Inferior parietal cortex (tissue), 1 donor: ENCODE data around the gene MAGI2.

Source experiments
- DNase-seq: peaks from one replicate; pipeline ENCODE4 v3.0.0-alpha.2; 2016; ENCODE audit errors: extremely low spot score

MAGI2 gene

GRCh38 chr7:78939669-78940068 lies 513.8 kb downstream of the MAGI2 start:
- DNase-seq = no peak

DNA sequence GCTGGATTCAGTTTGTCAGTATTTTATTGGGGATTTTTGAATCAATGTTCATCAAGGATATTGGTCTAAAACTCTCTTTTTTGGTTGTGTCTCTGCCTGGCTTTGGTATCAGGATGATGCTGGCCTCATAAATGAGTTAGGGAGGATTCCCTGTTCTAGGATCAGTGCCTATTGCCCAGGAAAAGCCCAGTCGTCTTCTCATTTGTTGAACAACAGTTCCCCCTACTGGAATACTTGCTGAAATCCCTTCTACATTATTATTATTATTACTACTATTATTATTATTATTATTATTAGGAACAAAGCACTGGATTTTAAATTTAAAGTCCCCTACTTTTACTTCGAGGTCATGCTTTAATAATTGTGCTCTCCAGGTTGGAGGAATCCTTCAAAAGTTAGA lies 528.9 kb downstream of the MAGI2 start:
- DNase-seq = no peak

GRCh38 chr7:78912781-78913180 lies 540.7 kb downstream of the MAGI2 start:
- no peak for DNase-seq

DNA sequence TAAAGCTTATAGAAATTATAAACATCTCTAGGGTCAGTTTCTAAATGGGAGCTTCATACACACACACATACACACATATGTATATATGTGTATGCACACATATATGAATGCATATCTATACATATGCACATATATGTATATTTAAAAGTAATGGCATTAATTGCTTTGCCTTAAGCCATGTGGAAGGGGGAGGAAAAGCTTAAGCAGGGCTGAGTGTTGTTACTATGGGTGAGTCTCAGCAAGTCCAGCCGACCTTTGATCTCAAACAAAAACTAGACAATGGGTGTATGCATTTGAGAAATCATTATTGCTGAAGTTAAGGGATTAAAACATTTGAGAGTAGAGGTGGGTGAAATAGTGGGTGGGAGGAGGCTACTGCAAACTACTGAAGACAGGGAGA lies 546.7 kb downstream of the MAGI2 start:
- DNase-seq = no peak

DNA sequence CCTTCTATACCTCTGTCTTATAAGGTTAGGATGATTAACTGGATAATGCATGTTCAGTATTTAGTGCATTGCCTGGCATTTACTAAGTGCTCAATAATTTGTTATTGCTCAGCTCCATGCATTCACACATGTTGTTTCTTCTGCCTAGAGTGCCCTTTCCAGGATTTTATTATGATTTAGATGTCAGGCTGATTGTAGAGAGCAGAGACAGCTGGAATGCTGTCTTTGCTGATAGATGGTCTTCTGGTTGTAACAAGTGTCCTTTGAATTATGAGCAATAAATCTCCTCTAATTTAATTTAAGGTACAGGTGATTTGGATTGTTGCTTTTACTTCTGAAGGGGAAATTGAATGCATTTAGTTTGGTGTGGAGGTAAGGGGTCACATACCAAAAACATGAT lies 548.0 kb downstream of the MAGI2 start:
- no peak for DNase-seq

GRCh38 chr7:78904983-78905382 lies 548.5 kb downstream of the MAGI2 start:
- DNase-seq = no peak

- no peak for DNase-seq
Observed at GRCh38 chr7:78901566-78901965, 551.9 kb downstream of the MAGI2 start.

DNA sequence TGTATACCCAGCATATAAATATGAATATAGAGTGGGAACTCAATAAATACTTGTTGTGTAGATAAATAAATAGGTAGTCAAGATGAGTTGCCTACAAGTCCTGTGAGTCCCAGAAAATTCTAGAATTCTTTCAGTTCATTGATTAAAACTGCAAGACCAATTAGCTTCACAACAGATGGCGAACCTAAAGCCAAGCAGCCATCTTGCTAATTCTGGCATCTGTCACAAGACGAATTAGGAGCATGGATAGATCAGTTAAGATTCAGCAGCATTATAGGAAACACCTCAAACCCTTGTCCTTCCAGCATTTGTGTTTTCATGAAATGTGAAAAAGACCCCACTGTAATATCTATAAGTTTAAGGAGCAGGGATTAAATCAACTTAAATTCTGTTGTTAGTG lies 552.7 kb downstream of the MAGI2 start:
- no peak for DNase-seq

DNA sequence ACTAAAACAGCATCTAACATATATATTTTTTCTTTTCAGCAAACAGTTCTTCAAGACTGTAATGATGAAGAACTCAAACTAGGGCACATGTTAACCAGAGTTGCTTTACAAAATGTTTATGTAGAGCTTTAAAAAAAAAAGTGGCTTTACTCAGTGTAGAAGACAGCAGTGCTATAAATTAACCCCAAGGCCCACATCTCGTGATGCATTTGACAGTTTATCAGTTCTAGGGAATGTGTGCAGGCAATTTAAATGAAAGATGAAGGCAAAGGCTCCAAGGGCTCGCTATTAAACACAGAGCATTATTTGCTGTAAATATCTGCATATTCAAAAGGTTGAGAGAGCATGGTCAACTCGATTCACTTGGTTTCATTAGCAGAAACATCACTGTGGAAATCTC lies 558.1 kb downstream of the MAGI2 start:
- DNase-seq = no peak

DNA sequence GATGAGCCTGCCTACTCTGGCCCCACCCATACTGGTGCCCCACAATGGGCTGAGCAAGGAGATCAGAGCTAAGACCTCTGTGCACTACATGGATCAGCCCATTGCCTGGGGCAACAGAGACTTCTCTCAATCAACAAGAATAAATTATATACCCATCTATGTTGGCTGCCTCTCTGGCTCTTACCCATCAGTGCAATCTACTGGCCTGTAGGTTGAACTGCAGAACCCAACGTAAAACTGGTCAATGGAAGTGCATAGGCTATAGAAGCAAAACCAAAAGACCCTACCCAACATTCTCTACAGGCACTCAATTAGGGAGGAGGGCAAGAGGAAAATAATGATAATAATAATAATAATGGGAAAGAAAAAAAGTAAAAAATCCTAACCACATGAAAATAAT lies 574.3 kb downstream of the MAGI2 start:
- DNase-seq = no peak

DNA sequence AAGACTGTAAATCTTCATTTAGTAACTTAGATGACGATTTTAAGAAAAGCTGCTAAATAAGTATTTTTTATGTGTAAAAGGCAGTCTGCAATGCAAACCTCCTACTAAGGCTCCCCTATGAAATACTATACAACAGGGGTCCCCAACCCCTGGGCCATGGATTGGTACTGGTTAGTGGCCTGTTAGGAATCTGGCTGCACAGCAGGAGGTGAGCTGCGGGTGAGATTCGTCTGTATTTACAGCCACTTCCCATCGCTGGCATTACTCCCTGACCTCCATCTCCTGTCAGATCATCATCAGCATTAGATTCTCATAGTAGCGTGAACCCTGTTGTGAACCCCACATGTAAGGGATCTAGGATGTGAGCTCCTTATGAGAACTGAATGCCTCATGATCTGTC lies 580.4 kb downstream of the MAGI2 start:
- no peak for DNase-seq

GRCh38 chr7:78864339-78864738 lies 589.1 kb downstream of the MAGI2 start:
- no peak for DNase-seq

DNA sequence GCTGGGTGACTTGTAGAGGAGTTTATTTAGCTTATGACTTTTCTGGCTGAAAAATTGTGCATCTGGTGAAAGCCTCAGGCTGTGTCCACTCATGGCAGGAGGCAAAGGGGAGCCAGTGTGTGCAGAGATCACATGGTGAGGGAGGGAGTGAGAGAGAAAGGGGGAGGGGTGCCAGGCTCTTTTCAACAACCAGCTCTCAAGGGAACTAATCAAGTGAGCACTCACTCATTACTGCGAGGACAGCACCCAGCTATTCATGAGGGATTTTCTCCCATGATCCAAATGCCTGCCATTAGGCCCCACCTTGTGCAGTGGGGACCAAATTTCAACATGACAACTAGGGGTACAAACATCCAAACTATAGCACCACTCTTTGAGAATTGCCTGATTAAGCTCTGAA lies 590.2 kb downstream of the MAGI2 start:
- DNase-seq = no peak

GRCh38 chr7:78862411-78862900 lies 591.0 kb downstream of the MAGI2 start:
- DNase-seq = no peak

GRCh38 chr7:78852951-78853350 lies 600.5 kb downstream of the MAGI2 start:
- no peak for DNase-seq

DNA sequence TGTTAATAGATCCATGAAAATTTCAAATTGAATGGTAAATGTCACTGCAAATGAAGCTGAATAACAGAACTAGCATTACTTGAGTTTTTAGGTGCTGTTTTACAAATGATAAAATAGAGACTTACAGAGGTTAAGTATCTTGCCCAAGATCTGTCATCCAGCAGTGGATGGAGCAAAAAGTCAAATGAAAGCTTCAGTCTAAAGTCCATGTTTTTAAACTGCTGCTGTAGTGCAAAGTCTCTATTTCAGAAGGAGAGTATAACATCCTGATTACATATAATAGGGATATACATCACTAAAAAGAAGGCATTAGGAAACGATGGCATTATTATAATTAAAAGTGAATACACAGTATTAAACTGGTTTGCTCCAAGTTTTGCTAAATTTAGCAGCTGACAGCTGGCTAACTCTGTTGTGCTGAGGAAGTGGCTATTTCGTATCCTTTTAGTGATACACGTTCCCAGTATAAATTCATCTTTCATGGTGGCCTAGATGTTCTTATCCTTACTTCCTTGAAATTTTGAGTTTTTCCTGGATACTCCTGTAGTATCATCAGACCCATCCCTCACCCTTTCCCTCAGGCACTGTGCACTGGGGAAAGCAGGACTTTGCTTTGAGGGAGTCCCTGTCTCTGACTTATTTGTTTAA lies 603.2 kb downstream of the MAGI2 start:
- no peak for DNase-seq

GRCh38 chr7:78845155-78845554 lies 608.3 kb downstream of the MAGI2 start:
- DNase-seq = no peak

DNA sequence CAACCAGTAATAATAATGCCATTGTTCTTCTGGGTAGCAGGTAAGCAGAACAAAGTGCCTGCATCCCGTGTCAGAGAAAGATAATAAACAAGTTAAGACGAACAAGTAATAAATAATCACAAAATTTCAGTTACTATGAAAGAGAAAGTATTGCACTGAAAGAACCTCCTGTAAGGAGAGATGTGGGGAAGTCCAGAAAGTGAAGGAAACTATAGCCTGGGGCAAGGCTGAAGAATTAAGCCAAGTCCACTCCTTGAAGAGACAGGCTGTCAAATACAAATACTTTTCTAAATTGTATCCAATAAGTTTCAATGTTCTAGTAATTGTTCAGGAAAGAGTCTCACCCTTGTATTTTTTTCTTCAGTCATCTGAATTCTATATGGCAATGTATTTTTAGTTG lies 611.4 kb downstream of the MAGI2 start:
- DNase-seq = no peak

GRCh38 chr7:78835897-78836296 lies 617.6 kb downstream of the MAGI2 start:
- DNase-seq = no peak

DNA sequence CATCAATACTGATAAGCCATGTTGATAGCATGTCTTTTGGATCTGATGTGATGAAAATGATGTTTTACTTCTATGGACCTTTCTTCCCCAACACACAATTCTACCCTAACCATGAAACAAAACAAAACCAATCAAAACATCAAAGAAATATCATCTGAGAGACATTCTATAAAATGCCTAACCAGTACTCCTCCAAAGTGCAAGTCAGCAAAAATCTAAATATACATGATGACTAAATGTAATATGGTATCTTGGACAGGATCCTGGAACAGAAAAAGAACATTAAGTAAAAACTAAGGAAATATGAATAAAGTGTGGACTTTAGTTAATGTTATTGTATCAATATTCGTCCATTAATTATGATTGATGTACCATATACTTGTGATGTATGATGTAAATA lies 625.1 kb downstream of the MAGI2 start:
- DNase-seq = no peak

- no peak for DNase-seq
Observed at GRCh38 chr7:78803501-78804127, 649.9 kb downstream of the MAGI2 start.

- DNase-seq = no peak
Observed at GRCh38 chr7:78794101-78794500, 659.4 kb downstream of the MAGI2 start.

DNA sequence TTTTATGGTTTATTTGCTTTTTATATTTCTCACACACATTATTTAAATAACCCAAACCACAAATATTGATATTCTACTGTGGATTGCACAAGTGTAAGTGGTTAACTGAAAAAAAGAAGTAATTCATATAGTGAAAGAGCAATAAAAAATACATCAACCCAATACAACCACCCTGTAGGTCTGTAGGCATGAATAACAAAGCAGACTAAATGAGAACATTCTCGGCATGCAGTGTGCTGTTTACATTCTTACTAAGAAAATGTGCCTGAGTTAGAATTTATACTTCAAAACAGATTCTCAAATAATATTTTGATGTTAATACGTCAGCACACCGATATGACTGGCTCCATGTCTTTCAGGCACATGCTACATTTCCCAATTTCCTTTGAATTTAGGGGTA lies 660.8 kb downstream of the MAGI2 start:
- DNase-seq = no peak

DNA sequence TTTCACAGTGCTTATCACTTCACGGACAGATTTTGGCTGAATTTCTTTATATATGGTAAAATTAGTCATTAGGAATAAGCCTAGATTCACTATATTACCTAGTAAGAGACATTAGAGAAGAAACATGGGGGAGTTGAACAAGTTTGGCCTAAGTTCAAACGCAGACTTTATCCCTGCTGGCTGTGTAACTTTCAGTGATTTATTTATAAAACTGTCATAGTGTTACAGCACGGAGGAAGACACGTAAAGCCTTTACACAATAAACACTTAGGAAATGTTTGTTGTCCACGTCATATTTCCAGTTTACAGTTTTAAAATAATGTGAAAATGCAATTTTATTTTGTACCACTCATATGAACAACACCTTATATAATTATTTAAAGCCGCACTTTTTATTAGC lies 661.5 kb downstream of the MAGI2 start:
- no peak for DNase-seq
